Esophagus squamous epithelium (tissue), 5 donors: ENCODE data around the gene PI4K2A. TPM values are rescaled to one million over a fixed set of nuclear protein-coding genes. Genes with fewer than 3 reads are reported as not detected.
A peak's percentile ranks its signal among the peaks of the same experiment; 100 is the strongest.

Source experiments
- DNase-seq: peaks from one replicate; lab custom pipeline; 2025; lab: John Stamatoyannopoulos, UW
- H3K27ac ChIP-seq, 4 donors: fragments of 200-600 bp; sonication (generic); one replicate each; pipeline ENCODE4 v1.5.1; 2016 to 2019; ENCODE audit warnings: mild to moderate bottlenecking in 1 of 4
- H3K27me3 ChIP-seq, 4 donors: fragments of 200-600 bp; sonication (generic); 1 replicate in 3 of 4; 2 replicates in 1 of 4; pipeline versions ENCODE4 v1.5.1 to v1.6.0; 2017 to 2021; ENCODE audit warnings: antibody characterized with exemption in 1 of 4
- H3K36me3 ChIP-seq, 3 donors: fragments of 200-600 bp; sonication (generic); one replicate each; pipeline ENCODE4 v1.5.1; 2016 to 2019
- H3K4me1 ChIP-seq, 3 donors: fragments of 200-600 bp; sonication (generic); one replicate each; pipeline ENCODE4 v1.5.1; 2017 to 2019
- H3K4me3 ChIP-seq, 4 donors: fragments of 200-600 bp; sonication (generic); 1 replicate in 3 of 4; 2 replicates in 1 of 4; pipeline ENCODE4 v1.5.1; 2016 to 2019; ENCODE audit warnings: mild to moderate bottlenecking in 2 of 4, moderate library complexity in 1 of 4
- H3K9me3 ChIP-seq, 3 donors: fragments of 200-600 bp; sonication (generic); one replicate each; pipeline ENCODE4 v1.5.1; 2016 to 2019
- POLR2A ChIP-seq, 4 donors: fragments of 450-650 bp; IDR thresholded peaks; one replicate each; pipeline ENCODE4 v1.6.1; 2017; ENCODE audit warnings: antibody characterized with exemption in 4 of 4, mild to moderate bottlenecking in 4 of 4, moderate library complexity in 3 of 4
- whole genome bisulfite sequencing, 2 donors: methylation state at CpG; one replicate each; pipeline ENCODE4 v1.1.5; 2018; 5-methylcytosine and 5-hydroxymethylcytosine counted together
- intact Hi-C: fragments of 100-400 bp; cut with DNase I; formaldehyde crosslinking; loops from one replicate; pipeline ENCODE4 v1.15.0; 2022
- total RNA-seq, 4 donors: library from RNA; depleted of rRNA; stranded (reverse); fragments of >200 nt; gene quantifications; one replicate each; pipeline ENCODE4 v1.1.0, GENCODE V29; 2016
- TF ChIP-seq, protein P1 (sequence below), 6 experiments: fragments of 450-650 bp in 4 of 6; fragments of 200-600 bp in 2 of 6; sonication (generic) in 2 of 6; IDR thresholded peaks; one replicate each; pipeline ENCODE4 v1.5.1; 2016 to 2019; ENCODE audit warnings: antibody characterized with exemption in 6 of 6, mild to moderate bottlenecking in 4 of 6, moderate library complexity in 4 of 6
- donor health status: DM: yes; HTN: yes; CAD: no.

PI4K2A gene
- total RNA-seq, 4 donors from 2014 or later: 14.0 to 29.3 (median 19.6) TPM

DNA sequence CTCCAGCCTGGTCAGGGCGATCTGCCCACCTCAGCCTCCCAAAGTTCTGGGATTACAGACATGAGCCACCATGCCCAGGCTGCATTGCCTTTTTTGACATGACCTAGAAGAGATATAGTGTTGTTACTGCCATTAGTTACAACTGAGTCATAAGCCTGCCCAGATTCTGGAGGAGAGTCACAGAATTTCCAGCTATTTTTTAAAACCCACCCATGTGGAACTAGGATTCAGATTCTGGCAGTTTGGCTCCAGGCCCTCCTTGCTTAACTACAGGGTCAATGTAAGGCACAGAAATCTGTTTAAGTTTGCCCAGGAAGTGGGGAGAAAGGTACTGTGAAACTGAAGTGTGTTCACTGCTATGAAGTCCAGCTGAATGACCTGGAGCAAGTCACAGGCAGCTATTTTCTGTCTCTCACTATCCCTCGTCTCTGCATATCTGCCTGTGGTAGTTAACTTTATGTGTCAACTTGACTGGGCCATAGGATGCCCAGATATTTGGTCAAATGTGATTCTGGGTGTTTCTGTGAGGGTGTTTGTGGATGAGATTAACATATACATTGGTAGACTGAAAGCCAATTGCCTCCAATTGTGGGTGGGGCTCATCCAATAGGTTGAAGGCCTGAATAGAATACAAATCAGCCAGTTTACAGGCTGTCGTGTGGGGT lies 64.7 kb downstream of the PI4K2A start:
- Histone ChIP-seq H3K36me3 (no peaks in the 10 kb centered on the region), H3K9me3 (no peaks in the 10 kb centered on the region)
- 85 to 93% methylated on average over 2 to 3 of the region's 3 CpGs for WGBS, 2 donors

DNA sequence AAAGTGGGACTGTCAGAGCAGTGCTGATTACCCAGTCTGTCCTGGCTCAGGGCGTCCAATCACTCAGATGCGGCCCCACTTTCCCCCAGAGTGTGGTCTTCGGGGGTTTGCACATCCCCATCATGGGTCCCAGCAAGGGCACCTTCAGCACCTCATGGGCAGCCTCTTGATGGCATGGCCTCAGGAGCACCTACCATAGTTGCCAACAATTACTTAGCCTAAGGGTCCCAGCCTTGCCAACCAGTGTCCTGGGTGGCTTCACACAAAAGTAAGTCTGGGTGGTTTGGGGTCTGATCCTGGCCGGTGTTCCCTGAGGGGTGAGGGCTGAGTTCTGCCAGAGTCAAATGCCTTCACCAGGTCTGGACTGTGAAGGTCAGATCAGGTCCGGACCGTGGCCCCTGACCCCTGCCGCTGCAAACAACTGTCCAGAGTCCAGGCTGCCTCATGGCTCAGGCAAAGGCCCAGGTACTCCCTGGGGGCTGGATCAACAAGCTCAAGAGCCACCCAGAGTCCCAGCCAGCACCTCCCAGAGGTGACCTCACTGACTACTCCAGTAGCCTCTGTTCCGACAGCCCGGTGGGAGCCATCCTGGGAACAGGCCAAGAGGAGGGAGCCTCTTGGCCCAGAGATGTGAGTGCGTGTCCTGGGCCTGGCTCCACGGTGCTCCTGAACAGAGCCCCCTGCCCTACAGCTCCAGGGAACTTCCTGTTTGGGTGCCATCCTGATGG lies 66.8 kb downstream of the PI4K2A start:
- Histone ChIP-seq H3K9me3 (no peaks in the 10 kb centered on the region), H3K27ac (peak overlapping the region in 2 of 4 donors; percentile 7 to 24), H3K4me1 (peaks cover 0 to 17% (median 7%) of the 10 kb centered on the region in 3 donors), H3K4me3 (no peak overlapping the region), H3K27me3 (peaks cover 0 to 68% (median 0%) of the 10 kb centered on the region in 4 donors), H3K36me3 (no peaks in the 10 kb centered on the region)
- TF ChIP-seq POLR2A (IDR thresholded peaks at IDR 0.05): no peak
- TF ChIP-seq, protein P1, sequence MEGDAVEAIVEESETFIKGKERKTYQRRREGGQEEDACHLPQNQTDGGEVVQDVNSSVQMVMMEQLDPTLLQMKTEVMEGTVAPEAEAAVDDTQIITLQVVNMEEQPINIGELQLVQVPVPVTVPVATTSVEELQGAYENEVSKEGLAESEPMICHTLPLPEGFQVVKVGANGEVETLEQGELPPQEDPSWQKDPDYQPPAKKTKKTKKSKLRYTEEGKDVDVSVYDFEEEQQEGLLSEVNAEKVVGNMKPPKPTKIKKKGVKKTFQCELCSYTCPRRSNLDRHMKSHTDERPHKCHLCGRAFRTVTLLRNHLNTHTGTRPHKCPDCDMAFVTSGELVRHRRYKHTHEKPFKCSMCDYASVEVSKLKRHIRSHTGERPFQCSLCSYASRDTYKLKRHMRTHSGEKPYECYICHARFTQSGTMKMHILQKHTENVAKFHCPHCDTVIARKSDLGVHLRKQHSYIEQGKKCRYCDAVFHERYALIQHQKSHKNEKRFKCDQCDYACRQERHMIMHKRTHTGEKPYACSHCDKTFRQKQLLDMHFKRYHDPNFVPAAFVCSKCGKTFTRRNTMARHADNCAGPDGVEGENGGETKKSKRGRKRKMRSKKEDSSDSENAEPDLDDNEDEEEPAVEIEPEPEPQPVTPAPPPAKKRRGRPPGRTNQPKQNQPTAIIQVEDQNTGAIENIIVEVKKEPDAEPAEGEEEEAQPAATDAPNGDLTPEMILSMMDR (IDR thresholded peaks at IDR 0.05): no peak
- intact Hi-C loops: no loop called here
- WGBS, 2 donors: 89 to 90% methylated on average over 7 to 8 of the region's 11 CpGs
- DNase-seq: no peak

More for the DNA sequence above, 64.7 kb downstream of the PI4K2A start:
- DNase-seq: no peak
- no peak overlapping the region for H3K27ac ChIP-seq
- peaks cover 0 to 14% (median 12%) of the 10 kb centered on the region in 3 donors for H3K4me1 ChIP-seq
- no peak overlapping the region for H3K4me3 ChIP-seq
- TF ChIP-seq, protein P1 (IDR thresholded peaks at IDR 0.05): no peak
- TF ChIP-seq POLR2A (IDR thresholded peaks at IDR 0.05): no peak
- intact Hi-C loops: no loop called here
- peaks cover 0 to 52% (median 0%) of the 10 kb centered on the region in 4 donors for H3K27me3 ChIP-seq

DNA sequence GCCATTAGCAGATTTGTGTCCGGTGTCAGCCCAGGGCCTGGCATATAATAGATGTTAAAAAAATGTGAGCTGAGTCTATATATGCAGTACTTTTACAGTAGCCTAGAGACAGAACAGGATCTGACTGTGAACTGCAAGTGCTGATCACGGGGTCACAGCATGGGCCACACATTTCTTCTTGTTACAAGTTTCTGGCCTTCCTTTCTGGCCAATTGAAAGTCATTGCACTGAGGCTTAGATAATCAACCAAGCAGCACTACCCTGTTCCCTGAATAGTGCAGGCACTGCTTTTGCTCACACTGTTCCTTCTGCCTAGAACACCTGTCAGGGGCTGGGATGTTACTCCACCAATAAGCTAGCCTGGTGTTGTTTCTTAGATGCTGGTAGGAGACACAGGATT lies 67.7 kb downstream of the PI4K2A start:
- no peak for TF ChIP-seq POLR2A (IDR thresholded peaks at IDR 0.05)
- TF ChIP-seq, protein P1 (IDR thresholded peaks at IDR 0.05): no peak
- no peak overlapping the region for H3K4me3 ChIP-seq
- peaks cover 0 to 77% (median 0%) of the 10 kb centered on the region in 4 donors for H3K27me3 ChIP-seq
- intact Hi-C loops: no loop called here
- H3K27ac ChIP-seq: peak overlapping the region in 2 of 4 donors; percentile 7 to 44
- no peaks in the 10 kb centered on the region for H3K36me3 ChIP-seq
- no peaks in the 10 kb centered on the region for H3K9me3 ChIP-seq
- DNase-seq: no peak
- H3K4me1 ChIP-seq: peaks cover 0 to 25% (median 15%) of the 10 kb centered on the region in 3 donors
- 56 to 66% methylated on average over 1 to 2 of the region's 2 CpGs for WGBS, 2 donors

DNA sequence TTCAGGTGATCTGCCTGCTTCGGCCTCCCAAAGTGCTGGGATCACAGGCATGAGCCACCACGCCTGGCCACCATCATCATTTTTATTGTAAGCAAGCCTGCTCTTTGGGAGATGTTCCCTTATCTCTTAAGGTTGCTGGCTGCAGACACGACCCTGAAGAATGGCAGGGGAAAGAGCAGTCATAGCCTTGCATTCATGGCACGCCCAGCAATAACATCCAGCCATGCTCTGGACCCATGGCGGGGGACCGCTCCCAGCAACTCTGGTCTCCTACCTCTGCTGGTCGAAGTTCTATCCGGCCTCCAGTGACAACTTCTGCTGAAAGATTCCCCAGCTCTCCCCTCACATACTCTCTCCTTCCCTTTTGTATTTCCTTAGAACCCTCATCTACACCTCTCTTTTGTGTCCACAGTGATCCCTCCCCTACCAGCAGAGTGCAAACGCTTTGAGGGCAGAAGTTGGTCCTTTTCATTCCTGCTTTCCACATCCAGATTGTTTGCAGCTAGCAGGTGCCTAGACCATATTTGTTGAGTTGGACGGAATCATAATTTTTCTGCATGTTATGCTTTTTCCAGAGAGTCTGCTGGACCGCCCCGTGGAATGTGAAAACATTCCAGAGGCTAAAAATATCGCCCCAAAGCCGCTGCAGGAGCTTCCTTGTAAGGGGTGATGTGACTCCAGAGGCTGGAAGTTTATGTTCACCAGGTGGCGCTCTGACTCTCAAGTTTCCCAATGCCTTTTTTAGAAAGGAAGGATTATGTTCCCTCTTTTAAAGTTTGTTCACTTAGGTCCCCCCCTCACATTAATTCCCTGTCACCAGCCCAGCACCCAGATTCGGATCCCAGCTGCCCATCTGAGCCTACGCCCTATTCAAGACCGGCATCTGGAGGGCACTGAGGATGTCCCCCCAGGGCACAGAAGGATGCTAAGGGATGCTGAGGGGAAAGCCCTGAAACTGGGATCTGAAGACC lies 68.8 kb downstream of the PI4K2A start:
- Histone ChIP-seq H3K36me3 (no peaks in the 10 kb centered on the region), H3K27ac (peak overlapping the region; percentile 31 to 81 (median 69)), H3K4me1 (peaks cover 0 to 35% (median 18%) of the 10 kb centered on the region in 3 donors), H3K27me3 (peaks cover 0 to 79% (median 0%) of the 10 kb centered on the region in 4 donors), H3K4me3 (no peak overlapping the region), H3K9me3 (no peaks in the 10 kb centered on the region)
- intact Hi-C loops: no loop called here
- no peak for DNase-seq
- 34 to 35% methylated on average over 12 to 15 of the region's 18 CpGs for WGBS, 2 donors
- TF ChIP-seq POLR2A (IDR thresholded peaks at IDR 0.05): no peak
- TF ChIP-seq, protein P1 (IDR thresholded peaks at IDR 0.05): peak; percentile 42 to 74 (median 62)
